HG02763 (cell line): ENCODE data around the gene SMCO4.
"Not testable (repeated sequence)": the region's sequence is repeated elsewhere in the genome, so short reads cannot be mapped to it uniquely, and the experiment has no call there.

Experiments used
- ATAC-seq: cut with Tn5 transposase; IDR thresholded peaks from one replicate; pipeline ENCODE4 v1.9.1; 2021; ENCODE audit warnings: mild to moderate bottlenecking, moderate library complexity; ENCODE audit not compliant: unreplicated experiment

The SMCO4 gene

GRCh38 chr11:93543292-93543977 is at the start of gene SMCO4:
TSS of gene SMCO4 (minus strand) at chr11:93543391. CDS start at chr11:93479189, 64,202 bp downstream.
- peak; percentile 88 for ATAC-seq

DNA sequence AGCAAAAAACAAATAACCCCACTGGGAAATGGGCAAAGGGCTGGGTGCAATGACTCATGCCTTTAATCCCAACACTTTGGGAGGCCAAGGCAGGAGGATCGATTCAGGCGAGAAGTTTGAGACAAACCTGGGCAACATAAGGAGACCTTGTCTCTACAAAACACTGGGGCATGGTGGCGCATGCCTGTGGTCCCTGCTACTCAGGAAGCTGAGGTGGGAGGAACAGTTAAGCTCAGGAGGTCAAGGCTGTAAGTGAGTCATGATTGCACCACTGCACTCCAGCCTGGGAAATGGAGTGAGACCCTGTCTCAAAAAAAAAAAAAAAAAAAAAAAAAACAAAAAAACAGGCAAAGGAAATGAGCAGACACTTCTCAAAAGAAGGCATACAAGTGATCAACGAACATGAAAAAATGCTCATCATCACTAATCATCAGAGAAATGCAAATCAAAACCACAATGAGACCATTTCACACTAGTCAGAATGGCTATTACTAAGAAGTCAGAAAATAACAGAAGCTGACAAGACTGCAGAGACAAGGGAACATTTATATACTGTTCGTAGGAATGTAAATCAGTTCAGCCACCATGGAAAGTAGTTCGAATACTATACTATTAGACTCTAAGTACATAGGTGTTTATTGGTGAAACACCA is 48.2 kb upstream of the SMCO4 start:
- peak; percentile 68 for ATAC-seq

- ATAC-seq: no peak
Measured at GRCh38 chr11:93589347-93589746, 46.2 kb upstream of the SMCO4 start.

DNA sequence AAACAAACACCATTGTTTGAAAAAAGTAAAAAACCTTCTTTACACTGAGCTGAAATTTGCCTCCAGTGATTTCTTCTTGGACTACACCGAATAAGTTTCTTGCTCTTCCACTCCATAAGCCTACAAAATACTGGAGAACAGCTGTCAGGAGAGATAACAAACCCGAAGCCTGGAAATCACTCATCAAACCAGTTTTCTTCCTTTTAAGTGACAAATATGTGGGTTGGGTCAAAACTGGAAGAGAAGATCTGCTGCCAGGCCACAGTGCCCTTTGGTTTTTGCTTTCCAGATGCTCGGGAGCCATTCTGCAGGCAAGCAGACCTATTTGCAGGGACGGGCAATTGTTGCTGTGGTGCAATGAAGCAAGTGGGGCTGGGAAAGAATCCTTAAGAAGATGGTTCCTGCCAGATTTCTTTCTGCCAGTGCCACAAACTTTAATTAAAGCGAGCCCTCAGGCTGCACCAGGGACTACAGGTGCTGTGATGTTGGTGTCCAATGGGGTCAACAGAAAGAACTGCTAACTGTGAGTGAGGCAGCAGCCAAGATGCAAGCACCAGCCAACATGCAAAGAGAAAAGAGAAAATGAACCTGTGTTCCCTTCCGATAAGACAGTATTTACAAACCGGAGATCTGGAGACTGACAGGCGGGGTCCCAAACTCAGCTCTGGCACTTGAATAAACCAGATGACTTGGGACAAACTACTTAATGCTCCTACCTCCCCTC is 44.8 kb upstream of the SMCO4 start:
- ATAC-seq: no peak

DNA sequence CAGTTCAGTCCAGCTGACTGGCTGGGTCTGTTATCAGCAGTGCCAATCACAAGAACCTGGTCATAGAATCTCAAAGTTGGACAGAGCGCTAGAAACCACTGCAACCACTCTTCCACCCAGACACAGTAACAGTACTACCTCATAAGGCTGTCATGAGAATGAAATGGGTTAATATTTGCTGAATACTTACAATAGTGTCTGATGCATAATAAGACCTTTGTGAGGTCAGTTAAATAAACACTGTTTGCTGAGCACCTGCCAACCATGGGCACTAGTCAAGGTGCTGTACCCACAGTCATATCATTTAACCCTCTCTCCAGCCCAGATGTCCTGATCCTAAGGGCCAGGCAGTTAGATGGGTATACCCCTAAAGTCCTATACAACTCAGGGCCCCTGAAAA is 44.2 kb upstream of the SMCO4 start:
- not testable (repeated sequence) for ATAC-seq

GRCh38 chr11:93585758-93586157 is 42.6 kb upstream of the SMCO4 start:
- ATAC-seq: no peak

GRCh38 chr11:93583490-93583889 is 40.3 kb upstream of the SMCO4 start:
- no peak for ATAC-seq

DNA sequence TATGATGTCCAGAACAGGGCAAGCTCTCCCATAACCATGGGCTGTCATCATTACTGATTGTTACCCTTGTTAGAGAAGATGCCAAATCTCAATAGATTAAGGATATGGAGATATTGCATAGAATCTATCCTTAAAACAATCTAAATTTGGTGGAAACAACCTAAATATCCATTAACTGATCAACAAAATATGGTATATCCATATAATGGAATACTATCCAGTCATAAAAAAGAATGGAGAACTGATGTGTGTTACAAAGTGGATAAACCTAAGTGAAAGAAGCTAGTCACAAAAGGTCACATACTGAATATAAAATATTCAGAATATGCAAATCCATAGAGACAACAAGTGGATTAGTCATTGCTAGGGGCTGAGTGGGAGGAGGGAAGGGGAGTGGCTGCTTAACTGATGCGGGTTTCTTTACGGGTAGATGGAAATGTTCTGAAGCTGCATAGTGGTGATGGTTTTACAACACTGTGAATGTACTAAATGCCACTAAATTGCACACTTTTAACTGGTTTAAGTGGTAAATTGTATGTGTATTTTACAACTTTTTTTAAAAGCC is 36.1 kb upstream of the SMCO4 start:
- no peak for ATAC-seq

DNA sequence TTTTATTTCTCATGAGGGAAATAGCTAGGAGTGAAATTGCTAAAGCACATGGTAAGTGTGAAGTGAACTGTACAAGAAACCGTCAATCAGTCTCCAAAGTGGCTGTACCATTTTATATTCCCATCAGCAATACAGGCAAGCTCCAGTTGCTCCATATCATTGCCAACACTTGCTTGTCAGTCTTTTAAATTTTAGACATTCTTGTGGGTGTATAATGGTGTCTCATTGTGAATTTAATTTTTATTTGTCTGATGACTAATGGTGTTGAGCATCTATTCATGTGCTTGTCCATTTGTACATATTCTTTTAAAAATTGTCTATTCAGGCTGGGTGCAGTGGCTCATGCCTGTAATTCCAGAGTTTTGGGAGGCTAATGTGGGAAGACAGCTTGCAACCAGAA is 34.1 kb upstream of the SMCO4 start:
- ATAC-seq: no peak

- not testable (repeated sequence) for ATAC-seq
Measured at GRCh38 chr11:93576870-93577269, 33.7 kb upstream of the SMCO4 start.

DNA sequence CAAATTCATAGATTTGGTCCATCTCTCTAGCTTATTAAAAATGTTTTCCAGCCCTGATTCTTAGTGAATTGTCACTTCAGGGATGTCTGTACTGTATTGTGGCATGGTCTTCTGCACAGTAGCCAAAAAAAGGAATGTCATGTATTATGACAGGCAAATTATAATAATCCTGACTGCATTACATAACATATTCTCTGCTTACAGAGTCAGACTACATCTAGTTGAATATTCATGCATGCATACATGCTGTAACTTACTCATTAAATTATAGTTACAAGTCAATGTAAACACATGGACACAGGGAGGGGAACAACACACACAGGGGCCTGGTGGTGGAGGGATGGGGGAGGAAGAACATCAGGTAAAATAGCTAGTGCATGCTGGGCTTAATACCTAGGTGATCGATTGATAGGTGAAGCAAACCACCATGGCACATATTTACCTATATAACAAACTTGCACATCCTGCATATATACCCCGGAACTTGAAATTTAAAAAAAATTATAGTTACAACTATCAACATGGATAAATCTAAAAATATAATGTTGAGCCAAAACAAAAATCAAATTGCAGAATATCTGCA is 31.5 kb upstream of the SMCO4 start:
- no peak for ATAC-seq

DNA sequence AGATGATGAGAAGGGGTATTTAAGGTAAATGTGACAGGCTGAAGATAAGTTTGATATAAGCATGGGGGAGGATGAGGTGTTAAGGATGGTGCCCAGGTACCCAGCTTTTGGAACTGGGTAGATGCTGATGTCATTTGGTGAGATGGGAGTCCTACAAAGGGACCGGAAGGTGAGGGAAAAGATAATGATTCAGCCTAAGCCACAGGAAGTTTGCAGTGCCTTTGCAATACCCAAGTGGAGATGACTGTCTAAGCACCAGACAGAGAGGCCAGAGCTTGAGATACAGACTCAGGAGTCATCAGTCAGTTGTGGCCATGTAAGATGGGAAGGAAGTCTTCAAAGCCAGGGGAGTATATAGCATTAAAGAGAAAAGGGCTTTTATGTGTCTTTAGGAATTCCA is 30.0 kb upstream of the SMCO4 start:
- no peak for ATAC-seq

- ATAC-seq: no peak
Measured at GRCh38 chr11:93572621-93573020, 29.4 kb upstream of the SMCO4 start.

DNA sequence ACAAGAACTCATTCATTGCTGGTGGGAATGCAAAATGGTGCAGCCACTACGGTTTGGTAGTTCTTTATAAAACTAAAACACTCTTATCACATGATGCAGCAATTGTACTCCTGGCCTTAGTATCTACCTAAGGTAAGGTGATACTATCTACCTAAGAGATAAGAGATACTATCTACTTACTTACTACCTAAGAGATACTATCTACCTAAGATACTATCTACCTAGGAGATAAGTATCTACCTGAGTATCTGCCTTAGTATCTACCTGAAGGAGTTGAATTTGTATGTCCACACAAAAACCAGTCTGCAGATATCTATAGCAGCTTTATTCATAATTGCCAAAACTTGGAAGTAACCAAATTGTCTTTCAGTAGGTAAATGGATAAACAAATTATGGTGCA is 29.0 kb upstream of the SMCO4 start:
- ATAC-seq: no peak

DNA sequence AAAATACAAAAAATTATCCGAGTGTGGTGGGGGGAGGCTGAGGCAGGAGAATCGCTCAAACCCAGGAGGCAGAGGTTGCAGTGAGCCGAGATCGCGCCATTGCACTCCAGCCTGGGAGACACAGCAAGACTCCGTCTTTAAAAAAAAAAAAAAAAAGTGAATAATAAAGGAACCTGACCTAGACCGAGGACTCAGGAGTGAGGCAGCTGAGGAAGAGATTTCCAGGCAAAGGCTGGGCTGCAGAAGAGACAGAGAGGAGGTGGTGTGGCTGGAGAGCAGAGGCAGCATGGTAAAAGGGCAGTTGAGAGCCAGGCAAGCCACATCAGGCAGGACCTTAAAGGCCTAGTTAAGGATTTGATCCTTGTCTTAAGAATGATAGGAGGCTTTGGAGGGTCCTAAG is 28.4 kb upstream of the SMCO4 start:
- no peak for ATAC-seq

DNA sequence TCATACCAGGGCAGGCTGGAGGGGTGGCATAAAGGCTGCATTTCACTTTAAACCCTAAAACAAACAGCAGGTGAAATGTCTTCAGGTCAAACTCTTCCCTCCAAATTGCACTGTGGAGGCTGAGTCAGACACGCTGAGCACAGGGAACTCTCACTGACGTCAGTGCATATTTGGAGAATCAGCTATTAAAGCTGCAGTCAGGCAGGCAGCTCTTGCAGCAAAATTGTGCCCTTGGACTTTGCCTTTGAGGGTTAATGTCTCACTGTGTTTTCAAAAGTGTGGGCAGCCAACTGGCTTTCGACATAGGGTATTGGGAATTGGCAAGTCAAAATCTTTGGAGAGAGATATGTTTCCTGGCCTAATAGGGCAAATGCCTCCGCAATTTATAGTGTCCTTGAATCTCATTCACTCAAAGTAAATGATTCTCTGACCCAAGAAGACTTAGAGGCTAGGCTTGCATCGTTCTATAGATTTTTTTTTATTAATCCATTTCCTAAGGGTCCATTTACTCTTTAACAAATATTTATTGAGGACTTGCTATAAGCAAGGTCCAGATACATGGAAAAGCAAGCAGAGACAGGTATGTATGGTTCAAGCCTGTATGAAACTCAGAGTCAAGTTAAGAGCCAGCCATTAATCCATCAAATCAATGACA is 27.7 kb upstream of the SMCO4 start:
- ATAC-seq: no peak

GRCh38 chr11:93569496-93569895 is 26.3 kb upstream of the SMCO4 start:
- no peak for ATAC-seq

DNA sequence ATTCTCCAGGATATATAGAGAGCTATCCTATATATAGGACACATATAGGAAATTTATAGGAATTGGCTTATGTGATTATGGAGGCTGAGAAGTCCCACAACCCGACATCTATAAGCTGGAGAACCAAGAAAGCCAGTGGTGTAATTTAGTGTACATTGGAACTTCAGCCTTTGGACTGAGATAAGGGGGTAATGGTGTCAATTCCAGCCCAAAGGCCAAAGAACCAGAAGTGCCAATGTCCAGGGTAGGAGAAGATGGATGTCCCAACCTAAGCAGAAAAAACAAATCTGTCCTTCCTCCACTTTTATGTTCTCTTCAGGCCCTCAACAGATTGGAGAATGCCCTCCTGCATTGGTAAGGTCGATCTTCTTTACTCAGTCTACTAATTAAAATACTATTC is 25.5 kb upstream of the SMCO4 start:
- no peak for ATAC-seq

DNA sequence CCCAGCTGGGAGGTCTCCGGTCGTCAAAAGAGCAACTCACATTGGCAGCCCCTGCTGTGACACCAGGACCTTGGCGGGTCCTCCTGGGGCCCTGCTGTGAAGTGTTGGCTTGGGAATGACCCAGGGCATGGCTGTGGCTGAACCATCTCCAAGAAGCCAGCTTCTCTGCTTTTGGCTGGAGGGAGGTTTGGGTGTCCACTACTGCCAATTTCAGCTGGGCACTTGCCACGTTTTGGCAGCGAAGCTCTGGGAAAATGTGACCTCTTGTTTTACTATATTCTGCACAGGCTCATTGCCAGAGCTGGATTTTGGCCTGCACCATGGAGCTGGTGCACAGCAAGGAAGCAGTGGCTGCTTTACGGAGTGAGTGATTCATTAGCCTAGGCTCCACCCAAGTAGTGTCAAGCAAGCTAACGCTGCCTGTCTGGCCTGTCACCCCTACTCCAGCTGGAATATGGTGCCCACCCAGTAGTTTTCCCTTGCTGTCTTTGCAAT is 24.3 kb upstream of the SMCO4 start:
- no peak for ATAC-seq

- no peak for ATAC-seq
Measured at GRCh38 chr11:93564895-93565294, 21.7 kb upstream of the SMCO4 start.

- ATAC-seq: no peak
Measured at GRCh38 chr11:93563857-93564256, 20.7 kb upstream of the SMCO4 start.
